Panc1 (cell line): ENCODE results near the gene RIPK1. TPM values are rescaled to one million over a fixed set of nuclear protein-coding genes. Genes with fewer than 3 reads are reported as not detected.

ENCODE experiments used
- ATAC-seq: fragments of 200-7000 bp; cut with Tn5 transposase; 2 replicates; pipeline ENCODE4 v1.9.1; 2020; ENCODE audit warnings: mild to moderate bottlenecking, moderate library complexity
- BruUV-seq: library from RNA; stranded (reverse); fragments of 400-500 nt; replicated peaks from 2 replicates; lab custom pipeline; 2021; lab: Mats Ljungman, UMichigan
- CTCF ChIA-PET: fragments of 300-600 bp; sonication (Branson Sonifier 250); formaldehyde crosslinking; loops from one replicate; lab custom pipeline; 2022; ENCODE audit warnings: antibody characterized with exemption; lab: Charles Lee
- POLR2A ChIA-PET: fragments of 300-600 bp; sonication (Branson Sonifier 250); formaldehyde crosslinking; loops from one replicate; lab custom pipeline; 2022; ENCODE audit warnings: antibody characterized with exemption; lab: Charles Lee
- DNase-seq: peaks from one replicate; pipeline ENCODE4 v3.0.0-alpha.2; 2010; ENCODE audit warnings: low read depth, low spot score
- H3K27ac ChIP-seq: 2 replicates; pipeline ENCODE4 v1.5.1; 2011; ENCODE audit warnings: mild to moderate bottlenecking, low read length, inconsistent platforms
- H3K27me3 ChIP-seq: fragments of 200-500 bp; sonication (Bioruptor generic); 2 replicates; pipeline ENCODE4 v1.6.0; 2014; ENCODE audit warnings: low read length, inconsistent platforms; ENCODE audit not compliant: control insufficient read depth, insufficient read depth
- H3K36me3 ChIP-seq: fragments of 200-500 bp; sonication (Bioruptor generic); 2 replicates; pipeline ENCODE4 v1.5.1; 2014; ENCODE audit warnings: inconsistent platforms, mild to moderate bottlenecking, low read length, moderate library complexity; ENCODE audit not compliant: control insufficient read depth, insufficient read depth
- H3K4me1 ChIP-seq: 2 replicates; pipeline ENCODE4 v1.5.1; 2011; ENCODE audit warnings: inconsistent platforms, mild to moderate bottlenecking, low read length, moderate library complexity; ENCODE audit not compliant: control insufficient read depth, insufficient read depth
- H3K4me3 ChIP-seq, 2 experiments: 2 replicates each; pipeline ENCODE4 v1.5.1; 2011 to 2012; ENCODE audit warnings: low read depth in 2 of 2, low read length in 2 of 2, mild to moderate bottlenecking in 2 of 2, inconsistent platforms in 1 of 2, moderate library complexity in 1 of 2
- H3K9me3 ChIP-seq: fragments of 200-500 bp; sonication (Bioruptor generic); 2 replicates; pipeline ENCODE4 v1.5.1; 2014; ENCODE audit warnings: low read depth, mild to moderate bottlenecking, inconsistent platforms, low read length, moderate library complexity; ENCODE audit not compliant: control insufficient read depth, insufficient read depth
- CTCF ChIP-seq: fragments of 450-650 bp; IDR thresholded peaks from 2 replicates; pipeline ENCODE4 v1.5.1; 2017; ENCODE audit warnings: mild to moderate bottlenecking
- POLR2AphosphoS5 ChIP-seq: IDR thresholded peaks from 2 replicates; pipeline ENCODE4 v1.6.1; 2012; ENCODE audit warnings: mild to moderate bottlenecking, low read depth, low read length, moderate library complexity
- REST ChIP-seq, 2 experiments: IDR thresholded peaks; 2 replicates each; pipeline ENCODE4 v1.6.1; 2011 to 2012; ENCODE audit warnings: low read depth in 2 of 2, control low read depth in 1 of 2, low read length in 1 of 2, mild to moderate bottlenecking in 1 of 2, moderate library complexity in 1 of 2; ENCODE audit not compliant: insufficient read depth in 1 of 2
- SIN3A ChIP-seq: IDR thresholded peaks from 2 replicates; pipeline ENCODE4 v1.6.1; 2012; ENCODE audit warnings: low read depth, mild to moderate bottlenecking, low read length, moderate library complexity, borderline replicate concordance; ENCODE audit not compliant: insufficient read depth
- TCF7L2 ChIP-seq: IDR thresholded peaks from 2 replicates; pipeline ENCODE4 v1.6.1; 2011; ENCODE audit warnings: mild to moderate bottlenecking, low read depth, low read length, inconsistent platforms
- in situ Hi-C: cut with HindIII; loops from 2 replicates; pipeline ENCODE4 v1.10.0; 2016; ENCODE audit warnings: low sequenced_read_pairs, low pct_unique_long_range_greater_than_20kb
- intact Hi-C: fragments of 100-400 bp; cut with micrococcal nuclease; formaldehyde crosslinking; loops from one replicate; pipeline ENCODE4 v1.10.0; 2022; ENCODE audit not compliant: unreplicated experiment
- total RNA-seq: library from RNA; stranded (reverse); gene quantifications from one replicate; pipeline ENCODE4 v1.2.1, GENCODE V29; 2021; ENCODE audit not compliant: unreplicated experiment

Gene RIPK1
- total RNA-seq, 1 experiment from 2014 or later: 31.6 TPM

GRCh38 chr6:3157131-3157933, 89.0 kb downstream of the RIPK1 start, which contains the start of gene TUBB2A:
TSS of gene TUBB2A (minus strand) at chr6:3157544. CDS start at chr6:3157463, 81 bp downstream.
- intact Hi-C loops: no loop called here
- DNase-seq: no peak
- TF ChIP-seq REST (IDR thresholded peaks at IDR 0.05; ENCODE audit: insufficient read depth in 1 of 2, low read depth in 2 of 2, low read length in 1 of 2): no peak
- TF ChIP-seq POLR2AphosphoS5: peak; percentile 75
- no peak for TF ChIP-seq TCF7L2
- peak; percentile 64; the same call in 1 of the 2 replicates for TF ChIP-seq SIN3A
- peak; percentile 86 for TF ChIP-seq CTCF
- peak within 1 kb of the TSS; percentile 79 for H3K27ac ChIP-seq
- no TSS peak for BruUV-seq
- POLR2A ChIA-PET: interaction anchor here (0.6 to 1.1 kb wide), 4 partner anchors 52 to 94 kb away, joined by 3 to 5 read pairs (median 3); no protein-coding TSS in a partner anchor
- H3K9me3 ChIP-seq: no peaks in the 10 kb centered on the region
- H3K4me1 ChIP-seq: peaks cover 15% of the 10 kb centered on the region
- in situ Hi-C loops: no loop called here
- ATAC-seq: peak; percentile 86
- H3K4me3 ChIP-seq: peak within 1 kb of the TSS; percentile 76 to 79
- CTCF ChIA-PET: interaction anchor here (0.6 to 1.0 kb wide), 2 partner anchors 9 to 94 kb away, joined by 3 to 5 read pairs; no protein-coding TSS in a partner anchor
- no peaks in the 10 kb centered on the region; the same call in 1 of the 2 replicates for H3K36me3 ChIP-seq
- no peaks in the 10 kb centered on the region for H3K27me3 ChIP-seq

- POLR2A ChIA-PET: interaction anchor here (0.6 kb wide), 1 partner anchor 282 kb away, joined by 3 read pairs; no protein-coding TSS in a partner anchor
- ATAC-seq (no peak), DNase-seq (no peak)
- peaks cover 19% of the 10 kb centered on the region for H3K4me1 ChIP-seq
- CTCF ChIA-PET: interaction anchor here (1.4 kb wide), 1 partner anchor 92 kb away, joined by 4 read pairs; no protein-coding TSS in a partner anchor
- H3K27me3 ChIP-seq: no peaks in the 10 kb centered on the region
- peak overlapping the region in 1 of 2 experiments; percentile 21; a peak in 1 of 4 replicates for H3K4me3 ChIP-seq
- TF ChIP-seq POLR2AphosphoS5: no peak
- TF ChIP-seq CTCF: no peak
- TF ChIP-seq REST (IDR thresholded peaks at IDR 0.05; ENCODE audit: insufficient read depth in 1 of 2, low read depth in 2 of 2, low read length in 1 of 2): no peak
- no peak for TF ChIP-seq TCF7L2
- TF ChIP-seq SIN3A: no peak
- BruUV-seq: no TSS peak
- in situ Hi-C loops: no loop called here
- H3K27ac ChIP-seq: no peak overlapping the region
- no peaks in the 10 kb centered on the region for H3K9me3 ChIP-seq
- intact Hi-C loops: loop anchor here (10.0 kb wide), 1 partner anchor 75 kb away; no protein-coding TSS in a partner anchor
- H3K36me3 ChIP-seq: no peaks in the 10 kb centered on the region; the same call in 1 of the 2 replicates
These were observed 91.8 kb downstream of the RIPK1 start for GRCh38 chr6:3159805-3160781.
